Urothelium cell line (cell line): ENCODE measurements around the gene SEC63.
"Not testable (repeated sequence)": the region's sequence is repeated elsewhere in the genome, so short reads cannot be mapped to it uniquely, and the experiment has no call there.

ENCODE experiments used
- DNase-seq: peaks from one replicate; pipeline ENCODE4 v3.0.0; 2011; ENCODE audit warnings: low spot score, mixed read lengths
- FAIRE-seq: peaks from 2 replicates; lab custom pipeline; 2011; peaks lifted over from hg19 to GRCh38; lab: Jason Lieb, UNC

SEC63 gene

GRCh38 chr6:107864226-107865127 is 93.5 kb downstream of the SEC63 start:
- FAIRE-seq (no peak), DNase-seq (no peak)

- DNase-seq (no peak), FAIRE-seq (no peak)
These were observed 95.6 kb downstream of the SEC63 start for GRCh38 chr6:107862383-107862782.

GRCh38 chr6:107860963-107861362 is 97.0 kb downstream of the SEC63 start:
- not testable (repeated sequence) for DNase-seq, FAIRE-seq

GRCh38 chr6:107860144-107860543 is 97.9 kb downstream of the SEC63 start:
- not testable (repeated sequence) for DNase-seq, FAIRE-seq

- FAIRE-seq (no peak), DNase-seq (no peak)
These were observed 104.8 kb downstream of the SEC63 start for GRCh38 chr6:107853230-107853629.

- DNase-seq = no peak
- FAIRE-seq = no peak
These were observed 108.7 kb downstream of the SEC63 start for GRCh38 chr6:107849325-107849724.

DNA sequence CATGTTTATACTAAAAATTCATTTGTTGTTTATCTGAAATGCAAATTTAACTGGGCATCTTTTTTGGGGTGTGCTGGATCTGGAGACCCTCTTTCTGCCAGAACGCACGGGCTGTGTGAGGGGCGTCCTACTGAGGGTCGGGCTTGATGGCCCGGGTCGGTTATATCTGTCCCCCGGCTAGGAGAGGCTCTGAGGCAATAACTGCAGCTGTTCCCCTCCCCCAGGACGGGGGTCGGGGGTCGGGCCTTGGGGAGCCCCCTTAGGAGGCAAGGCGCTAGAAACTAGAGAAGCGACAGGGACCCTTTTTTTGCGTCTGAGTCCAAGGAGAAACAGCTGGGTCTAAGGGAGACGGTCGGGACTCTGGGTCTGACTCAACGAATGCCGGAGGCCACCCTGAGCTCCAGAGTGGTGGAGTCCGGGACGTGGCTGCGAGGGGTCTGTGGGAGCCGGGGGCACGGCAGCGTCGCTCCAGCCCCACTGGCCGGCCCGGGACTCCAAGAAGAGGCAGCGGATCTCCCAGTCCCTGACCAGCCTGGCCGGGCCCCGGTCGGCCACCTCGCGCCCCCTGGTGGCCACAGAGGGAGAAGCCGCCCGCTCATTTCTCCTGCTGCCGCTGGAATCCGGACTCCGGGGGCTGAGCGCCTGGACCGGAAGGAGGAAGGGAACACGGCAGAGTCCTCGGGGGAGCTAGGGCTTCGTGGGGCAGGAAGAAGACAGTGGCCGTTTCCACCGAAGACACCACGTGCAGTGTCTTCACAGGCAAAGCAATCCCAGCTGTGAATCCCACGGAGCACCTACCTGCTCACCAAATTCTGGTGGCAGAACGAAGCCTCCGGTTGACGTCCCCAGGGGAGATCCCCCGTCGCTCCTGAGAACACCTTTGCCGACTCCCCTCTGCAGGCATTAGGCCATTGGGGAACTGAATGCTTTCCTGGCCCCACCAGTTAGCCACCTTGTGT is 109.9 kb downstream of the SEC63 start:
- no peak for FAIRE-seq
- peak; percentile 83 for DNase-seq

- DNase-seq (no peak), FAIRE-seq (no peak)
These were observed 111.7 kb downstream of the SEC63 start for GRCh38 chr6:107846262-107846795.

GRCh38 chr6:107845777-107846176 is 112.2 kb downstream of the SEC63 start:
- FAIRE-seq (no peak), DNase-seq (no peak)

DNA sequence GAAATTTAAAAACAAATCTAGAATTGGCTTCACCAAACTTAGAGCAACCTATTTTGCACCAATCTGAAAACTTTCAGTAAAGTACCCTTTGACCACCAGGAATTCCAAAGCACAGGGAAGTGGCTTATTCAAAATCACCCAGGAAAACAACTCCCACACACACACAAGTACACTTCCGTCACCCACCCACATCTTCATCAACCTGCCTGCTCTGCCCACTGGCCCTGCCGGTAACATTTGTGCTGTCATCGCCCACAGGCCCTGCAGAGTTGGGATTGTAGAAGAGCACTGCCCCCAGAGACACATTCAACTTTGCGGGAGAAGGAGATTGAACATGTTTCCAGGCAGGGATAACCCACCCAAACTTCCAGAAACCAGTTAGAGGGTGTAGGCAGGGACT is 114.6 kb downstream of the SEC63 start:
- DNase-seq = no peak
- no peak for FAIRE-seq

GRCh38 chr6:107841275-107841670 is 116.7 kb downstream of the SEC63 start:
- DNase-seq = no peak
- no peak for FAIRE-seq

DNA sequence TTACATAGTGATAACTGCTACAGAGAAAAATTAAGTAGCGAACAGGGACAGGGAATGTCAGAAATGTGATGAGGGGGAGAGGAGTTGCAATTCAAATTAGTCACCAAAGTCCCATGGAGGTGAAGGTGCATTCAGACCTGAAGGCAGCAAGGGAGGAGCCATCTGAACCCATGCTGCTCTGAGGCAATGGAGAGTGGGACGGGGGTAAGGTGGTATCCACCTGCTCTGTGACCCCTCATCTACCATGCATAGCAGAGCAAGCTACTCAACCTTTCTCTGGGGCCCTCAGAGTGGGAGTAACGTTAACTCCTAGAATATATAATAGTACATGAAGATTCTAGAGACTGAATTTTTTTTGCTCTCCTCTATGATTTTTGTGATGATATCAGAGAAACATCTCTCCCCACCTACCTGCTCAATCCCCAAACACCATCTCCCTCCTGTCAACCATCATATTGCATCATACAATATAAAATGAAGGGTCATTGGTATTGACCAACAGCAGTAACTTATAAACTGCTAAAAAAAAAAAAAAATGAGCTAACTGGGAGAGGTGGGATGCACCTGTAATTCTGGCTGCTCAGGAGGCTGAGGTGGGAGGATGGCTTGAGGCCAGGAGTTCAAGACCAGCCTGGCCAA is 117.3 kb downstream of the SEC63 start:
- FAIRE-seq (no peak), DNase-seq (no peak)

DNA sequence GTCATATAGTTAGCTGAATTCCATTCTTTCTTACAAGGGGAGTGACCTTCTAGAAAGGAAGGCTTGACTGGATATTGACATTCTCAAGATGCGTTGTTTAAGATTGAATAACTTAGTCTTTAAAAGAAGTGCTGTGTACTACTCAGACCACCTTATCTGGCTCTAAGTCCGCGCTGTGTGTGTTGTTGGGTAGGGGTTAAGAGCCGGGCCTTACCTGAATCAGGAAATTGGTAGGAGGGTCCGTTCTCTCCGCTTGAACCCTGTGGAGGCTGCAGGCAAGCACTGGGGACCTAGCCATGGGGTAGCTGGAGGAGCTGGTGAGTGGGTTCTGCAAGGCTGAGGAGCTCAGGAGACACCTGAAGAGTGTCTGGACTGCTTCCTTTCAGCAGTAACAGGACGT is 124.9 kb downstream of the SEC63 start:
- DNase-seq = no peak
- FAIRE-seq = no peak

- no peak for DNase-seq
- no peak for FAIRE-seq
These were observed 125.6 kb downstream of the SEC63 start for GRCh38 chr6:107832151-107833056.

DNA sequence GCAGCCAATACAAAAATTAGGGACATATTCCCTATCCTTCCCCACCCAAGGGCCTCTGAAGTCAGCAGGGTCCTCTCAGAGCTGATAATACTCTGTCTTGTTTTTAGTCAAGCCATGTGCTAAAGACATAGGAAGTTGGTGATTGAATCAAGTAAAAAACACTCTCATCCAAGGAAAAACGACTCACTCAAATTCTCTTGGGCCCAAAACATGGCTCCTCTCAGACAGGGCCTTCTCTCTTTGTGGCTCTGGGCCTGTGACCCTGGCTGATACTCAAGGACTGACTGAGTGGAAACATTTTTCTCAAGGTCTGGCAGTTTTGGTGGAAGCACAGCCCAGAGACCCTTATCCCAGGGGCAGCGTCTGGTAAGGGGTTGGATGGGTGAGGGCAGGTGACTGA is 127.9 kb downstream of the SEC63 start:
- DNase-seq (no peak), FAIRE-seq (no peak)

DNA sequence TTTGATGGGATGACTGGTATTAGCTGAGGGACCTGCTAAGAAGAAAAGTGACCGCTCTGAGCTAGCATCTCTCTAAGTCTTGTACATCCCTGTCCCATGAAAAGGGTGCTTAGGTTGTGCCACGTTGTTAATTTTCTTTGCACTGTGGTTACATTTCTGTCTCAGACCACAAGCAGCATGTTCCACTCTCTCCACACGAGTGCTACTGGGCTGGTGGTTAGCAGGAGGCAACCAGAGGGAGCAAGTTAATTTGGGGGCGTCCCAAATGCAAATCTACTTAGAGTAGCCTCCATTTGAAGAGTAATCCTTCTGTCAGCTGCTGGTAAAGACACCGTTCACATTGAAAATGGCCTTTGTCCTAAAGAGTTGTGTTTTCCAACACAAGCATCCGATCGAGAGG is 130.5 kb downstream of the SEC63 start:
- no peak for DNase-seq
- no peak for FAIRE-seq

DNA sequence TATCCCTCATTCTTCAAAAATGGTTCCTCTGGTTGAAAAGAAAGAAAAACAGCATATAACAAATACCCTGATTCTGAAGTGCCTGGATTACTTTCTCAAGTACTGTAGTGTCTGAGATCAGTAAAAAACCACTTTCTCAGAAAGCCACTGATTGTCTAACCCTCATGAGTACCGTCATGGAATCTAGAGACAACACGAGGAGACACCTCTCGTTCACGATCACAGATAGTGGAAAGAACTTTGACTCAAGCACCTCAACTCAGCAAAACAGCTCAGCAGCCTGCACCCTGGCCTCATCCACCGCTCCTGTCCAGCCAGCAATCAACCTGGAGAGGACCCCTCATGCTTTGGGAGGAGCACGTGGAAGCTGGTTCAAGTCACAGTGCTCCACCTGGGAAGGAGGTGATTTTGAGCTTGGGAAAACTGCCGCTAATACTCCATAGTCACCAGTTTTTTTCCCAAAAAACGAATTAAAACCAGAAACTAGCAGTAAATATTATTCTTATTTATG is 134.9 kb downstream of the SEC63 start:
- FAIRE-seq = no peak

GRCh38 chr6:107822176-107823046 is 135.6 kb downstream of the SEC63 start:
- DNase-seq = peak; percentile 15
- no peak for FAIRE-seq

More for the DNA sequence above, 134.9 kb downstream of the SEC63 start:
- no peak for DNase-seq

DNA sequence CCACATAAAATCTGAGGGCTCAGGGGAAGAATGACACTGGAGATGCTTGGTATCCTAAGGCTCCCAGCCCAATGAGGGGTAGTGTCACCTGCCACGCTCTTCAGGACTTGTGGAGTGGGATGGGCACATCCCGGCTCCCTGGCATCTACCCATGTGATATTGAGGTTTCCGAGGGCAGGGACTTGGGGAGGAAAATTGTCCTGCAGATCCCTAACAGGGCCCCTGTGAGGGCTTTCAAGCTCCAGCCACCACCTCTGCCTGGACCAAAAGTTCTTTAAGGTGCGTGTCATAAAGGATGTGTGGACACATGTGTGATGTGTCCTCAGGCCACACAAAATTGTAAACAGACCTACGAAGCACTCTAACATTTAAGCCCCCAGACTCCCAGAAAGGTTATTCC is 136.4 kb downstream of the SEC63 start:
- no peak for DNase-seq
- FAIRE-seq = no peak
